Mesendoderm (in vitro differentiated cells): ENCODE data around the gene KRI1.
A peak's percentile ranks its signal among the peaks of the same experiment; 100 is the strongest.

Experiments
- DNase-seq: peaks from one replicate; pipeline ENCODE4 v3.0.0; 2013
- H2AK5ac ChIP-seq: 2 replicates; pipeline ENCODE4 v1.6.1; 2013; ENCODE audit warnings: low read length, inconsistent platforms
- H2BK120ac ChIP-seq: 2 replicates; pipeline ENCODE4 v1.6.1; 2013; ENCODE audit warnings: low read depth, mild to moderate bottlenecking, low read length, moderate library complexity, mixed read lengths
- H2BK15ac ChIP-seq: replicated peaks from 2 replicates; pipeline ENCODE4 v1.6.1; 2013; ENCODE audit warnings: low read depth, mild to moderate bottlenecking, moderate library complexity
- H2BK5ac ChIP-seq: 2 replicates; pipeline ENCODE4 v1.6.1; 2013; ENCODE audit warnings: low read length, inconsistent platforms
- H3K18ac ChIP-seq: 2 replicates; pipeline ENCODE4 v1.6.1; 2013; ENCODE audit warnings: mild to moderate bottlenecking, low read length, mixed read lengths
- H3K23ac ChIP-seq: one replicate; pipeline ENCODE4 v1.6.1; 2013; ENCODE audit warnings: low read length
- H3K27ac ChIP-seq: 2 replicates; pipeline ENCODE4 v1.5.1; 2013; ENCODE audit warnings: low read depth, mild to moderate bottlenecking, inconsistent platforms, low read length, moderate library complexity
- H3K27me3 ChIP-seq: 2 replicates; pipeline ENCODE4 v1.6.1; 2013; ENCODE audit warnings: low read length, control low read depth, mild to moderate bottlenecking, inconsistent platforms; ENCODE audit not compliant: insufficient read depth, poor library complexity
- H3K36me3 ChIP-seq: 2 replicates; pipeline ENCODE4 v1.6.1; 2013; ENCODE audit warnings: low read length, inconsistent platforms; ENCODE audit not compliant: control insufficient read depth, insufficient read depth
- H3K4ac ChIP-seq: one replicate; pipeline ENCODE4 v1.6.1; 2013; ENCODE audit warnings: low read depth, mild to moderate bottlenecking, low read length, moderate library complexity
- H3K4me1 ChIP-seq: 2 replicates; pipeline ENCODE4 v1.6.1; 2013; ENCODE audit warnings: low read depth, low read length, inconsistent platforms; ENCODE audit not compliant: control insufficient read depth
- H3K4me2 ChIP-seq: 2 replicates; pipeline ENCODE4 v1.6.1; 2013; ENCODE audit warnings: low read length
- H3K4me3 ChIP-seq: 2 replicates; pipeline ENCODE4 v1.5.1; 2013; ENCODE audit warnings: mild to moderate bottlenecking, low read length
- H3K56ac ChIP-seq: one replicate; pipeline ENCODE4 v1.6.1; 2013; ENCODE audit warnings: low read length
- H3K79me1 ChIP-seq: 2 replicates; pipeline ENCODE4 v1.6.1; 2013; ENCODE audit warnings: low read length, inconsistent platforms
- H3K79me2 ChIP-seq: 2 replicates; pipeline ENCODE4 v1.6.1; 2013; ENCODE audit warnings: mild to moderate bottlenecking, low read length; ENCODE audit not compliant: control insufficient read depth, insufficient read depth
- H3K9ac ChIP-seq: 2 replicates; pipeline ENCODE4 v1.6.1; 2013; ENCODE audit warnings: low read length, inconsistent platforms
- H4K5ac ChIP-seq: one replicate; pipeline ENCODE4 v1.6.1; 2013; ENCODE audit warnings: low read length
- H4K8ac ChIP-seq: one replicate; pipeline ENCODE4 v1.6.1; 2013; ENCODE audit warnings: low read depth, mild to moderate bottlenecking, control low read depth, low read length, moderate library complexity
- WGBS: extraction: QIAGEN DNeasy Blood & Tissue Kit; methylation state at CpG from one replicate; pipeline ENCODE4 v1.1.7; 2013; ENCODE audit warnings: low lambda C conversion rate, missing lambda C conversion rate; ENCODE audit not compliant: insufficient coverage; ENCODE audit errors: extremely low coverage; 5-methylcytosine and 5-hydroxymethylcytosine counted together

Gene KRI1

DNA sequence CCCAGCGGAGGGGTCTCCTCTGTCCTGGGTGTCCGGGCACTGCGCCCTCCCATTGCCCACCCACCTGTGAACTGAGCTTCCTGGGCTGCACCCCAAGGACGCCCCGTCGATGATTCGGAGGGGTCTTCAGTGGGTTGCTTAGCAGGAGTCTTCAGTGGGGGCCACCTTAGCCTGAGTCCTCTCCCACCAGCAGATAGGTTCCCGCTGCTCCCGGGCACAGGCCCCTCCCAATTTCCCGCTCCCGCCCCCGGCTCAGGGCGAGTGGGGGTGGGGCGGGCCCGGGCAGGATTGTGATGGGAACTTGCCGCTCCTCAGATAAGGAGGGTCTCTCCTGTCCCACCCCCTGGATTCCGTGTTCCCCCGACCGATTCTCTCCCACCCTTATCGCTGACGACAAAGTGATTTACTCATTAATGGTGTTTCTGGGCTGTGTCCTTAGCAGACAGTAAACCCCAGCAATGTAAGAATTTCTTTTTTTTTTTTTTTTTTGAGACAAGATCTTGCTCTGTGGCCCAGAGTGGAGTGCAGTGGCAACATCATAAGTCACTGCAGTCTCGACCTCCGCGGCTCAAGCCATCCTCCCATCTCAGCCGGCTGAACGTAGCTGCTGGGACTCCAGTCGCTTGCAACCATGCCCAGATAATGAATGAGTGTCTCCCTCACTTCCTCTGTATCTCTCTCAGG is 47.9 kb downstream of the KRI1 start:
- Histone ChIP-seq H4K8ac (no peak overlapping the region), H3K18ac (peak overlapping the region; percentile 12), H3K9ac (peak overlapping the region; percentile 83), H3K4me2 (peak overlapping the region; percentile 45), H3K56ac (peak overlapping the region; percentile 93), H3K4me1 (peaks cover 3% of the 10 kb centered on the region), H3K79me1 (no peaks in the 10 kb centered on the region), H3K4me3 (peak overlapping the region; percentile 73), H2AK5ac (no peak overlapping the region), H2BK15ac (no peak overlapping the region), H3K27ac (no peak overlapping the region), H3K36me3 (no peaks in the 10 kb centered on the region), H3K4ac (no peak overlapping the region), H2BK5ac (no peak overlapping the region), H2BK120ac (no peak overlapping the region), H4K5ac (no peak overlapping the region), H3K27me3 (no peaks in the 10 kb centered on the region), H3K23ac (no peak overlapping the region), H3K79me2 (no peaks in the 10 kb centered on the region)
- WGBS = no CpG with 5 or more reads among the region's 27 CpGs
- DNase-seq = peak; percentile 71

DNA sequence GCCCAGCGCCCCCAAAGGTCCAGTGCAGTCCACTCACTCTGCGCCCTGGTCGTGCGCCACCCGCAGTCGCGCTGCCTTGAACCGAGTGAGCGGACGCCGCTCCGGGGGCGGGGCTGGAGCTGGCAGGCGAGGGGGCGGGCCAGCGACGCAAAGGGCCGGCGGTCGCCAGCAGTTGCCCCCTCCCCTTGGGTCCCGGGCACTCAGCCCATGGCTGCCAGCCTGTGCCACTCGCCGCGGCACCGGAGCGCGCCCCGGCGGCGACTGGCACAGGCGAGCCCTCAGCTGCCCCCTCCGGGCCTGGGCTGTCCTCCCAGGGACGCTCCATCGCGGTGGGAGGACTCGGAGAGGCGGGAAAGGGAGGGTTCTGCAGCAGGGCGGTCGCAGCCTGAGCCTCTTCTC is 48.5 kb downstream of the KRI1 start, which contains the start of gene S1PR5:
S1PR5 (minus strand) TSS at position 87 of the 399 bp plus-strand sequence. CDS start 2,436 bp downstream, outside the sequence.
- WGBS = no CpG with 5 or more reads among the region's 39 CpGs
- Histone ChIP-seq H3K4me3 (peak within 1 kb of the TSS; percentile 73), H3K27ac (no peak within 1 kb of the TSS)

DNA sequence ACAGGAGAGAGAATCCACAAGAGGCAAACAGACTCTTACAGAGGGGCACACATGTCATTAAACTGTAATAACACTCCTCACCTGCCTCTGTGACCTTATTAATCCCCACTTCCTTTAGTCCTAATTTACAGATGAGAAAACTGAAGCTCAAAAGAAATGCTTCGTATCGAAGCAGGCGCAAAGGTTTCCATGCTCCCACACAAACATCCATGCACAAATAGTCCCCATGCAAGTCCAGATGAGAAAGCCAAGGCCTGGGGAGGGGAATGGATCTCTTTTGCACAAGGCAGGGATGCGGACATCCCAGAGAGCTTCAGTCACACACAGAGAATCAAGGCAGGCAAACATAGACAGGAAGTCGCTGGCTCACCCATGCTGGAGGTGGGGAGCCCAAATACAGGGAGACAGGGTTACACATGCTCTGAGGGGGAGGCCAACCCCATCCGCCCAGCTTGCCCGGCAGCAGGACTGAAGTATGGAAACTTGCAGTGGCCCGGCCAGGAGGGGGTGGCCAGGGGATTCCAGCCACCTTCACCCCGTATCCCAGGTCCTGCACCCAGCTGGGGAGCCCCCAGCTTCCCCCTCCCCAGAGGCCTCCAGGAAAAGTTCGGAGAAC is 49.0 kb downstream of the KRI1 start:
- no peak for DNase-seq
- no peaks in the 10 kb centered on the region for H3K79me1 ChIP-seq
- peaks cover 3% of the 10 kb centered on the region for H3K4me1 ChIP-seq
- H3K4me3 ChIP-seq = peak overlapping the region; percentile 31
- no peak overlapping the region for H3K23ac ChIP-seq
- no CpG with 5 or more reads among the region's 10 CpGs for WGBS
- no peaks in the 10 kb centered on the region for H3K27me3 ChIP-seq
- H3K27ac ChIP-seq = no peak overlapping the region
- no peak overlapping the region for H2AK5ac ChIP-seq
- H4K5ac ChIP-seq = no peak overlapping the region
- H3K79me2 ChIP-seq = no peaks in the 10 kb centered on the region
- H3K56ac ChIP-seq = peak overlapping the region; percentile 93
- no peak overlapping the region for H2BK15ac ChIP-seq
- no peak overlapping the region for H3K18ac ChIP-seq
- H3K4ac ChIP-seq = no peak overlapping the region
- peak overlapping the region; percentile 83 for H3K9ac ChIP-seq
- H2BK5ac ChIP-seq = no peak overlapping the region
- H3K4me2 ChIP-seq = peak overlapping the region; percentile 45
- no peaks in the 10 kb centered on the region for H3K36me3 ChIP-seq
- H2BK120ac ChIP-seq = no peak overlapping the region
- no peak overlapping the region for H4K8ac ChIP-seq

More for the DNA sequence above, 48.5 kb downstream of the KRI1 start, which contains the start of gene S1PR5:
- H3K18ac ChIP-seq = peak within 1 kb of the TSS; percentile 12
- H3K27me3 ChIP-seq = no peaks in the 10 kb centered on the region
- H3K23ac ChIP-seq = no peak within 1 kb of the TSS
- H2BK5ac ChIP-seq = no peak within 1 kb of the TSS
- no peak within 1 kb of the TSS for H2BK120ac ChIP-seq
- peak within 1 kb of the TSS; percentile 93 for H3K56ac ChIP-seq
- peak within 1 kb of the TSS; percentile 83 for H3K9ac ChIP-seq
- H3K79me2 ChIP-seq = no peaks in the 10 kb centered on the region
- no peak within 1 kb of the TSS for H2BK15ac ChIP-seq
- DNase-seq = peak; percentile 58
- no peaks in the 10 kb centered on the region for H3K79me1 ChIP-seq
- H4K8ac ChIP-seq = no peak within 1 kb of the TSS
- no peak within 1 kb of the TSS for H4K5ac ChIP-seq
- peaks cover 3% of the 10 kb centered on the region for H3K4me1 ChIP-seq
- H2AK5ac ChIP-seq = no peak within 1 kb of the TSS
- no peak within 1 kb of the TSS for H3K4ac ChIP-seq
- peak within 1 kb of the TSS; percentile 45 for H3K4me2 ChIP-seq
- H3K36me3 ChIP-seq = no peaks in the 10 kb centered on the region

DNA sequence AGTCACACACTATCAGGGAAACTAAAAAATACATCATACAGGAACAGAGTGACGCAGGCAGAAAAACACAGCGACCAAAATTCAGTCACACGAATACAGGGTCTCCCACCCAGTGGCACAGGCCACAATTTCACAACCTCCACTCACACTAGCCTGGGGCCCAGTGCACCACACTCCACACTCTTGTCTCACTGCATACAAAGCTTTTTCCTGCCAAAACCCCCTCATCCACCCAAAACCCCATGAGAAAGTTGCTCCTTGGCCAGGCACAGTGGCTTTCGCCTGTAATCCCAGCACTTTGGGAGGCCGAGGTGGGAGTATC is 49.8 kb downstream of the KRI1 start:
- Histone ChIP-seq H3K23ac (no peak overlapping the region), H3K4me3 (no peak overlapping the region), H3K36me3 (no peaks in the 10 kb centered on the region), H3K56ac (peak overlapping the region; percentile 6), H2BK120ac (no peak overlapping the region), H3K4ac (no peak overlapping the region), H3K79me1 (no peaks in the 10 kb centered on the region), H3K4me1 (peaks cover 3% of the 10 kb centered on the region), H3K9ac (peak overlapping the region; percentile 17), H3K79me2 (no peaks in the 10 kb centered on the region), H3K4me2 (no peak overlapping the region), H3K27me3 (no peaks in the 10 kb centered on the region), H2BK15ac (no peak overlapping the region), H4K5ac (no peak overlapping the region), H2AK5ac (no peak overlapping the region), H4K8ac (no peak overlapping the region), H3K18ac (no peak overlapping the region), H2BK5ac (no peak overlapping the region), H3K27ac (no peak overlapping the region)
- no CpG with 5 or more reads among the region's 5 CpGs for WGBS
- DNase-seq = no peak

DNA sequence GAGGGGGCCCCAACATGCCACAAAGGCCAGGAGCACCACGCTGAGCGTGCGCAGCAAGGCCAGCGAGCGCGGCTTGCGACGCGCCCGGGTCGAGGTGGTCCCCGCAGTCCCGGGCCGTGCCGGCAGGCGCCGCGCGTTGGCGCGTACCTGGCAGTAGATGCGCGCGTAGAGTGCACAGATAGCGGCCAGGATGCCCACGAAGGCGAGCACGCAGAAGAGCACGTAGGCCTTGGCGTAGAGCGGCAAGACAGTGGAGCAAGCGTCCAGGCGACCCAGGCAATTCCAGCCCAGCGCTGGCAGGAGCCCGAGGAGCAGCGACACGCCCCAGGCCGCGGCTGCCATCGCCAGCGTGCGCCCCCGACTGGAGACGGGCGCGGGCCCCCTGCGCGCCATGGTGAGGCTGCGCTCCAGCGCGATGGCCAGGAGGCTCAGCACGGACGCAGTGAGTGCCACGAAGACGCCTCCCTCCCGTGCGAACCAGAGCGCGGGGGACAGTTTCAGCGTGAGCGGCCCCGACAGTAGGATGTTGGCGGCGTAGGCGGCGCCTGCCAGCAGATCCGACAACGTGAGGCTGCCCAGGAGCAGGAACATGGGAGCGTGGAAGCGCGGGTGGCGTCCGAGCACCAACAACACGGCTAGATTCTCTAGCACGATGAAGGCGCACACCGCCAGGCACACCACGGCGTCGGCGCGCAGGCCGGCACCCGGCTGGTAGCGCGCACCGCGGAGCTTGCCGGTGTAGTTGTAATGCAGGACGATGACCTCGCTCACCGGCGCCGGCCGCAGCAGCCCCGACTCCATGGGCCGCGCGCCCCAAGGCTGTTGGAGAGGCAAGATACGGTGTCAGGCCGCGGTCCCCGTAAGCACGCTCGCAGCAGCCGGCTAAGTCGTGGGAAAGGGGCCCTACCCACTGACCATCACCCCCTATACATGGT is 51.3 kb downstream of the KRI1 start:
- DNase-seq = no peak
- Histone ChIP-seq H3K27me3 (no peaks in the 10 kb centered on the region), H3K9ac (no peak overlapping the region), H2BK120ac (no peak overlapping the region), H3K56ac (peak overlapping the region; percentile 34), H2BK15ac (no peak overlapping the region), H3K4me1 (peaks cover 3% of the 10 kb centered on the region), H4K5ac (no peak overlapping the region), H3K23ac (no peak overlapping the region), H3K27ac (no peak overlapping the region), H3K36me3 (no peaks in the 10 kb centered on the region), H3K4me2 (no peak overlapping the region), H3K4ac (no peak overlapping the region), H3K79me1 (no peaks in the 10 kb centered on the region), H3K79me2 (no peaks in the 10 kb centered on the region), H3K18ac (no peak overlapping the region), H2AK5ac (no peak overlapping the region), H3K4me3 (no peak overlapping the region), H4K8ac (no peak overlapping the region), H2BK5ac (no peak overlapping the region)
- no CpG with 5 or more reads among the region's 107 CpGs for WGBS
